ENCODE measurements around the gene ESRRG.

- TF ChIP-seq CTCF (IDR thresholded peaks at IDR 0.05) (no peak), POLR2A (IDR thresholded peaks at IDR 0.05) (no peak)
These were observed 190.9 kb downstream of the ESRRG start for GRCh38 chr1:216532251-216532798.
